Hepatocyte (in vitro differentiated cells): ENCODE measurements around the gene MEAF6.

ENCODE experiments used
- CTCF ChIP-seq: fragments of 200-600 bp; sonication (generic); IDR thresholded peaks from 2 replicates; pipeline ENCODE4 v1.5.1; 2016; ENCODE audit warnings: antibody characterized with exemption, mild to moderate bottlenecking; ENCODE audit not compliant: poor library complexity
- EZH2 ChIP-seq: fragments of 200-600 bp; sonication (generic); IDR thresholded peaks from 2 replicates; pipeline ENCODE4 v1.6.1; 2016; ENCODE audit warnings: antibody characterized with exemption, mild to moderate bottlenecking, borderline replicate concordance

- no peak for TF ChIP-seq CTCF
- TF ChIP-seq EZH2: no peak
Observed at GRCh38 chr1:37477946-37478345, 36.6 kb downstream of the MEAF6 start.
